GM19467 (cell line): ENCODE results near the gene PSMD1.

ENCODE experiments used
- ATAC-seq: cut with Tn5 transposase; IDR thresholded peaks from one replicate; pipeline ENCODE4 v1.9.1; 2021; ENCODE audit warnings: mild to moderate bottlenecking, moderate library complexity; ENCODE audit not compliant: unreplicated experiment

PSMD1 gene

DNA sequence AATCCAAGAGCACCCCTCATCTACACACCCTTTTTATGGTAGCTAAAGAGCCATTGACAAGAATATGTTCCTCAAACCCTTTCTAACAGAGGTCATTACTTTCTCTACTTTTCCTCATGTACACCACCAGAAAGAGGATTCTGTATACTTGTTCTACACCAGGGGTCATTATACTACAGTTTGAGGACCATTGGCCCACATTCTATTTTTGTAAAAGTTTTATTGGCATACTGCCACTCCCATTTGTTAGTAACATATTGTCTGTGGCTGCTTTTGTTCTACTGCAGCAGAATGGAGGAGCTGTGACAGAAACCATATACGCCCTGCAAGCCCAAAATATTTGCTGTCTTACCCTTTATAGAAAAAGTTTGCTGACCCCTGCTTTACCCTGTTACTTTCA, 53.9 kb downstream of the PSMD1 start:
- no peak for ATAC-seq

DNA sequence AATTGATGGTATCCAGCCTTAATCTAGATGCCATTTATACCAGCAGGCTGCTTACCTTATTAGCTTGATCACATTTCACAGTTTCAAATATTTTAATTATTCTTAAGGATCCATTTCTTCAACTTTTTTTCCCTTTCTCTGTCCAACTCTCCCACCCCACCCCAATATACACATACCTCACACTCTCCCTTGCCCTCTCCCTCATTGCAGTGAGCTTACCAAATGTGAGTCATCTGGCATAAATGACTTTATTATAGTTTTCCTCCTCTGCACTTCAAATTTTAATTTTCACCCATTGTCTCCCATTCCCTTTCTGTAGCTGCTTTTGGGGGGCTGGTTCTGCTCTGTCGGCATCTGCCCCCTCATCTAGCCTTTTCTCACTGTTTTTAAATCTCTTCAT, 55.3 kb downstream of the PSMD1 start:
- ATAC-seq: no peak

DNA sequence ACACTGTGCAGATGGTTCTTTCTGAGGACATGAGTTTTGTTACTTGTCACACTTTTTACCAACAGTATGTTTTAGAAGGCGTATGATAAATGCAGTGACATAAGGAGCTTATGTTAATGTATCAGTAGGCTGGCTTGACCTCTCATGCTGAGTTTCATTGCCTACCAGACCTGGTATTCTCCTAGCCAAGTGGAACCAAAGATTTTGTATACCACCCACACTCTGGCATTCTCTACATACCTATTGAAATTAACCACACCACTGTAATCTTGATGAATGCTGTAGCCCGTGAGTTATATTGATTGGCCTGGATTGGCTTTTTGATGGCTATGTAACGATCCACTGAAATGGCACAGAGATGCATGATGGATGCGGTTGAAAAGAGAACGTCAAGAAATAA, 56.8 kb downstream of the PSMD1 start:
- ATAC-seq: no peak

DNA sequence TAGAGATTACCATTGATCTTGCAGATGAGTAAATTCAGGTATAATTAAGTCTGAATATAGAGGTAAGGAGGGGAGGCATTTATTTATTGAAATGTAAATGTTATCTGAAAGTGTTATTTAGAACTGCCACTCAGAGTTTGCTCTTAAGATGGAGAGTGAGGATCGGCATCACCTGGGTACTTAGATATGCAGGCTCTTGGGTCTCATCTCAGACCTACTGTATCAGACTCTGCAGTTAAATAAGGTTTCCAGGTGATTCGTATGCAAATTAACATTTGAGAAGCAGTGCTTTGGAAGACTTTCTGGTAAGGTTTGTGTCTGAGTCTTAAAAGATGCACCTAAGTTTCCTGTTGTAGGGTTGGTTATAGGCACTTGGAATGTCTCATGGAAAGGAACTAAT, 59.0 kb downstream of the PSMD1 start:
- no peak for ATAC-seq

DNA sequence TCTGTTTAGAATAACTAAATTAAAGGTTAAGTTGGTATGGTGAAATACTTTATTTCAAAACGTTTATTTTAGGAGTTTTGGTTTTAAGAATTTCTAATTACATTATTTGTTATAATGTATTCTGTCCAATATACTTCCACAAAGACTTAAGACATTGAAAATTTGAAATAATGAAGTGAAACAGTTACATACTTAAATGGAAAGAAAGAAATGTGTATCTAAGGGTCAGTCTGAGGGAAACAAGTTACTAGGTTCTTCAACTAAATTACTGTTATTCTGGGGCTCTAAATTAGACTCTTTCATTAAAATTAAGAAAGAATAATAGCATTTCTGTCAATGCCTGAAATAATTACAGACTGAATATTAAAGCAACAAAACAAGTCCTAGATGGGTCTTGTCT, 60.5 kb downstream of the PSMD1 start:
- no peak for ATAC-seq

DNA sequence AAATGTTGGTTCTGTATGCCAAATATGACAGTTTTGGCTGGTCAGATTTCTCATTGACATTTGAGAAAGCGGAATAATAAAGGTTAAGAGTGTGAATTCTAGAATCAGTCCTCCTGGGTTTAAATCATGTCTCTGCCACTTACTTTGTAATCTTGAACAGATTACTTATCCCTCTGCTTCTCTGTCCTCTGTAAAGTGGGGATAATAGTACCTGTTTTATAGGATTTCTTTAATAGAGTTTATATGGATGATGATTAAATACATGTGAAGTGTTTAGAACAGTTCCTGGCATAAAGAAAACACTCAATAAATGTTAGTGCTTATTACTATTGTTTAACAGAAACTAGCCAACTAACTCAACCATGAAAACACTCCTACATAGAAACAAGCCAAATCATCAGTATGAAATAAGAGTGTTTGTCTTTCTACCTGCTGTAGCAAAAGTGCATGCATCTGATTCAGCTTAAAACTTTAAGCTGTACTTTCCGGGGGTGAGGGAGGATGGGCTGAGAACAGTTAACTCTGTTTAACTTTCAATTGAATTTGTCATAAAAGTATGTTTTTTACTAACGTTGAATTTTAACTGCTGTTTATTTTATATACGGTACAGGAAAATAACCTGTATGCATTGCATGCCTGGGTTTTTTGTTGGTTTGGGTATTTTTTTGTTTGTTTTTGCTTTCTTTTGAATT, 61.4 kb downstream of the PSMD1 start:
- ATAC-seq: no peak

DNA sequence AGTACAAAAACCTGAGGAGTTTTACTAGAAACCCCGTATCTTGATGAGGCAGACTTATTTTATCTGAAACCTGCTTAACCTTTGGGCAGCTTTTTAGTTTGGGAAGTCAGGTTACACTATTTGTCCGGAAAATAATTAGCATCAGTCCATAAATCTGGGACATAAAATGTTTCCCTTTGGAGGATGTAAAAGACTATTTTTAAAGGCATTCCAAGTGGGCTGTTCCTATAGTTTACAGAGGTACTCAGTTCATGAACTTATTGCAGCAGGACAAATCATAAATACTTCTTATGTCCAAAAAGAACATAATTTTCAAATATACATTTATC, 61.9 kb downstream of the PSMD1 start:
- no peak for ATAC-seq

DNA sequence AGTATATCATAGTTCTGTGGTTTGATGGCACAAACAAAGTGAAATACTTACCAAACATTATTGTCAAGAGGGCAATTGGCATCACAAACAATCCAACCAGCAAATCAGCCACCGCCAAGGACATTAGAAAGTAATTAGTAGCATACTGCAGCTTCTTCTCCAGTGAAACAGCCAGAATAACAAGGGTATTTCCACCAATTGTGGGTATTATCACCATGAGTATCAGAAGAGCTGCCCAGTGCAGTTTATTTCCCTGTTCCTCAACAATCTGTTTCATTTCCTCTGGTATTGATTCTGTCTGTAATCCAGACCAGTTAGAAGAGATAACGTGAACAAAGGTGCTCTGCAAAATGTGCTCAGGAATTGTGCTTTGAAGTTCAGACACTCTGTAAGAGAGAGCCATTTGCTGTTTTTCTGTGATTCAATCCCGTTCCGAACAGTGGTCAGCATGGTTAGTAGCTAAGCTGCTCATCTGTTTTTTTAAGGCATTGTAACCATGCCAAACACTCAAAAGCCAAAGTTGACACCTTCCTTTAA, 66.8 kb downstream of the PSMD1 start:
- no peak for ATAC-seq

DNA sequence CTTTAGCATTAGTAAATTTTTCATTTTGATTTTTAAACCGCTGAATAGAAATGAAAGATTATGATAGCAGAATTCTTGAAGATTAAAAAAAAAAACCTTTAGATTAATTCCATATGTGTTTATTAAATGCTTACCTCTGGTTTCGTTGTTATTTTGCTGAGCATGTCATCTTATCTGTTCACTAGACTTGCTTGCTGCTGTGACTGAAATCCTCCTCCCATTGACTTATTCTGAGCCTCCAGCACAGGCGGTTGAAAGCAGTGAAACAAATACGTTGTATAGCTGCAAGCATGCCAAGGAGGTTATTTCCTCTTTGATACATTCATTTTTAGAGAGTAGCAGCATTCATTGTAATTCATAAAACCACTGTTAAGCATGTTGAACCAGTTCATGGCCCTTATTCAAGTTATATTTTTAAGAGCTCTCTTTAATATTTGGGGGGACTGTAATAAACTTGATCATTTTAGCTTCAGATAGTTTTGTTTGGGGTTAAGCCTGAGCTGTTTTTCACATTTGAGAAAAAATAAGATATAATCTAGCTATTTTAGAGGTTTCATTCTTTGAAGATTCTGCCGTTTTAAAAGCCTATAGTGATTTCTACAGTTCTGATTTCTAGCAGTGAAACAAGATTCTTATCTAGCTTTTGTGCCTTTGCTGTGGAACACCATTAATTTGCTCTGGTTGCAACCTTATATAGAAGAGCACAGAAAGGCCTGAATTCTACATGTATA, 68.3 kb downstream of the PSMD1 start, which contains the start of gene HTR2B:
TSS of gene HTR2B (minus strand) at position 205 of the 731 bp plus-strand sequence. CDS start 1,278 bp downstream, outside the sequence.
- no peak for ATAC-seq

DNA sequence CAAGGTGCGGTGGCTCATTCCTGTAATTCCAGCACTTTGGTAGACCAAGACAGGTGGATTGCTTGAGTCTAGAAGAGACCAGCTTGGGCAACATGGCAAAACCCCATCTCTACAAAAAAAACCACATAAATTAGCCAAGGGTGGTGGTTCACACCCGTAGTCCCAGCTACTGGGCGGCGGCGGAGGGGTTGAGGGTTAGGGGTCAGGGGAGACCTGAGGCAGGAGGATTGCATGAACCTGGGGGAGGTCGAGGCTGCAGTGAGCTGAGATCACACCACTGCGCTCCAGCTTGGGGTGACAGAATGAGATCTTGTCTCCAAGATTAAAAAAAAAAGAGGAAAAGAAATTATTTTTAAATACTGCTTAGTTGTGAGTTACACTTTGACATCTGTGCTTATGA, 69.5 kb downstream of the PSMD1 start:
- ATAC-seq: no peak

DNA sequence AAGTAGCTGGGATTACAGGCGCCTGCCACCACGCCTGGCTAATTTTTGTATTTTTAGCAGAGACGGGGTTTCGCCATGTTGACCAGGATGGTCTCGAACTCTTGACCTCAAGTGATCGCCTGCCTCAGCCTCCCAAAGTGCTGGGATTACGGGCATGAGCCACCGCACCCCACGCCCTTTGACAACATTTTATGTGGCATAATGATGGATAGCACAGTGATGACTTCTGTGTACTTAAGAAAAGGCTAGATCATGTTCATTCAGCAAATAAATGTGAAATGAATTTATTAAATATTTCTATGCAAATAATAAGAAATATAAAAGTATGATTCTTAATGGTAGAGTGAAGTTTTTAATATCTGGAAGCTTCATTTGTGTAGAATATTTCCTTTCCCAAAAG, 70.8 kb downstream of the PSMD1 start:
- no peak for ATAC-seq

DNA sequence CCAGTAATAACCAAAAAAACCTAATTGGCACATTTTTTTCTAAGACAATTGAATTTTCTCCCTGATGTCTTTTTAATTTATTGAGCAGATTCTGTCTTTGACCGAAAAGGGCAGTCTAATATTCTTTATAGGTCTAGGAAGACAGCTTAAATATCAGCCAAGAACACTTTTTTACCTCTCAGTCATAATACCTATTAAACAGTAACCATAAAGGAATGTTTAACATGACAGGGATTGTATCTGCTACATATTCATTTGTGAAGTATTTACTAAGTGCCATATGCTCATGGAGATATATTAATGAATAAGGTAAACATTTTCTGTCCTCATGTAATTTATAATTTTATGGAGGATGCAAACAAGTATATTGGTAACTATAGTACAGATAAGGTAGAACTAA, 71.3 kb downstream of the PSMD1 start:
- no peak for ATAC-seq

DNA sequence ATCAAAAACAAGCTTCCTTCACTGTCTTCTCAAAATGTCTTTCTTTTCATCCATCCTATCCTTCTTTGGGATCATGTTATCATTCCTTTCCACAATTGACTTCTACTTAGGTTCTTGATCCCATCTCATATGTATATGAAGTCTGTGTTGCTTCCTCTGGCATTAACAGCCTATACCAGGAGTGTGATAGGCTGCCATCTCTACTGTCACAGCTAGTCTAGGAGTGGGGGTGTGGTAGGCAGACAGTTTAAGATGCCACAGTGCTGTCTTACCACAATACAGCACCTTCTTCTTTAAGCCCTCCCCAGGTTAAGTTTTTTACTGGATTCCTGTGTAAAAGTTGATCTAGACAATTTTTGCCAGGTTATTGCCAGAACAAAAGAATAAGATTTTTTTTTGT, 71.9 kb downstream of the PSMD1 start:
- ATAC-seq: no peak

DNA sequence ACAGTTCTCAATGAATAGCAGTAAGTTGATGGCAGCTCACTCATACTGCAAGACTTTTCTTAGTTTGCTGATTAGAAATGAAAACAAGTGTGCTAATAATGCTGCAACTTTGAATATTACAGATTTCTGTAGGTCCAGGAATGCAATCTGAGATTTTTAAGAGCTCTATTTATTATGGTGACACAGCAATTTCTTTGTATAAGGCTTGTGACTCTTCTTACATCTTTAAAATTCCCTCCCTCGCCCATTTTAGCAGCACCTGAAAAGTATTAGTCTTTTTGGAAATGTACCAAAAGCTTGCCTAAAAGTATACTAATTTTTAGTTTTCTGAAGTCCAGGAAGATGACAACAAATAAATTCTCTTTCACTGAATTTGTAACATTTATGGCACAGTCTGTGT, 72.5 kb downstream of the PSMD1 start:
- no peak for ATAC-seq

DNA sequence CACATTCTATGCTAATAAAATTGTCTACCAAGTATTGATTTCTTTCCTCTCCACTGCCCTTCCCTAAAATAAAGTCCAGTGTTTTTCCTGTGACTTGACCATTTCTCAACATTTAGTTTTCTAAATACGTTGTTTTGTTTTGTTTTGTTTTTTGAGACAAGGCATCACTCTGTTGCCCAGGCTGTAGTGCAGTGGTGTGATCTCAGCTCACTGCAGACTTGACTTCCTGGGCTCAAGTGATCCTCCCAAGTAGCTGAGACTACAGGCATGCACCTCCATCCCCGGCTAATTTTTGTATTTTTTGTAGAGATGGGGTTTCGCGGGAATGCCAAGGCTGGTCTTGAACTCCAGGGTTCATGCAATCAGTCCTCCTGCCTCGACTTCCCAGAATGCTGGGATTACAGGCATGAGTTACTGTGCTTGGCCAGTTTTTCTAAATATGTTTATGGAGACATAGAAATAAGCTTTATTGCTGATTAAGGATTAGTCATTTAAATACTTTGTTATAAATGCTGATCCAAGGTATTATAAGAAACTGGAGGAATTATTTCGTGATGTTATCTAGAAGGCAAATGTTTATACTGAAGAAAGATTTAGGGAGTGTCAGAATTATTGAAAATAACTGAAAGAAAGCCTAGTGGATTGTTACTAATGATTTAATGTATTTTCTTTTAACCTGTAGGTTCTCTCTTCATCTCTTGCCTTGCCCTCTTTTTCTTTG, 73.8 kb downstream of the PSMD1 start:
- no peak for ATAC-seq

DNA sequence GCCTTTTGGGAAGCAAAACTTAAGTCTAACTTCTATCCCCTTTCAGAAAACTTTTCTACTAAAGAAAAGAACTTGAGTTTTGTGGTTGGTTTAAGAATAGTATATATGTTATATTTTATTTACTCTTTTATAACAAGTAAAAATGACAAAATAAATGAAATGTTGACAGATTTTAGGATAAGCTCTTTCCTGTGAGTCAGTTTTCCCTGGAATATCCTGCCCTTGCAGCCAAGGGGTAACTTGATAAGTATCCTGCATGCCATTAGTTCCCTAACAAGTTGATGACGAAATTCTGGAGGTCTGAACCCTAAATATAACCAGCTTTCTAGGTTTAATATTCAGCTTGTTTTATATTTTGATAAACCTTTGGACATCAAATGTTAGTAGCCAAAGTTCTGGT, 75.5 kb downstream of the PSMD1 start:
- no peak for ATAC-seq

DNA sequence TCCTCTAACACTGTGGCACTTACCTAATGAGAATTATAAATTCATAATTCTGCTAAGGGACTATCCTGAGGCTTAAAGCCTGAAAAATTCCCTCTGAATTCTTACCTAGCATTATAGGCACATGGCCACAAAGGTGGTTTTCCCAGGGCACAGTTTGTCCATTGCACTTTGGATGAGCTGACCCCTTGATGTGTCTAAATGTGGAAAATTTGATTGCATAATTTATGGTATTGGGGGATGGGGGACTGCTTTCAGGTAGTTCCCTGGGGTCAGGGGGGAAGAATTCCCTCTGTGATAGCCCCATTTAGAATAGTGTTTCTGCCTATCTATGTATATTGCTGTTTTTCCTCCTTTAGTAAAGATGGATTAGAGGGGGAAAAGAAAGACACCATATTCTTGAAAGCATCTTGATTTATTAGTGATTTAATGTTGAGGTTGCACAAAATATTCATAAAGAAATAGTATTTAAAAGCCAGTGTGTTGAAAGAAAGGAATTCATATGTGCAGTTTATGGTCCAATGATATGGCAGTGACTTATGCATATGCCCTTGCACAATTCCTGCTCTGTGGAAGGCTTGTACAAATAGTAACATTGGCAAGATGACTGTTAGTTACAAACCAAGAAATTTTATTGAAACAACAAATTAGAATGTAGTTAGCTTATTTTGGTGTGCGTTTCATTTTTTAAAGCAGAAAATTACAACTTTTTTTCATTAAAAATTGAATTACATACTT, 76.9 kb downstream of the PSMD1 start:
- no peak for ATAC-seq

DNA sequence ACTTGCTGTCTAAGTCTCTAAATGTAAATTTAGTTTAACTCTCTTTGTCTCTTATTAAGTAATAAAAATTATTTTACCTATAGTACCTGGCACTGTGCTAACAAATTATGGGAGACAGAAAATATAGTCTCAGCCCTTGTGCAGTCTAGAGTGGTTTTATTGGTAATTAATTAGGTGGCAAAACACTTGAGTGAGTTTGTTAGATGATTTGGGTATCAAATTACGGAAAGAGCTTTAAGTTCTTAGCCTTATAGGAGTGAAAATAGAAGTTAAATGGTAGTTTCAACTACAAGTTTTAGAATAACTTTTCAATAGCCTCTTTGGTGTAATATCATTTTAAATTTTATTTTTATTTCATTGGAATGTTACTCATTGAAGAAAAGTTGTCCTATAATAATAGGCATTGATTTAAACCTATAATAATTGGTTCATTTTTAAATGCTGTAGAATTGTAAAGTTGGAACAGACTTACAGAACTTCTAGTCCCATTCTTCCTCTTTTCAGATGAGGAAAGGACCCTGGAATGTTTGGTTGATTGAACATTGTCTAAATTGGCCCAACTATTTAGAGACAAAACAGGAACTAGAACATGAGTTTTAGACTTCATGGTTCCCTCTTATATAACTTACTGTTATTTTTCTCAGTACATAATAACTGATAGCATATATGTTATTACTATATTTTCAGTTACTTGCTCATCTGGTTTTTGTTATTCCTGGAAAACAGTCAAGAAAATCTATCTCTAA, 78.4 kb downstream of the PSMD1 start:
- ATAC-seq: no peak

DNA sequence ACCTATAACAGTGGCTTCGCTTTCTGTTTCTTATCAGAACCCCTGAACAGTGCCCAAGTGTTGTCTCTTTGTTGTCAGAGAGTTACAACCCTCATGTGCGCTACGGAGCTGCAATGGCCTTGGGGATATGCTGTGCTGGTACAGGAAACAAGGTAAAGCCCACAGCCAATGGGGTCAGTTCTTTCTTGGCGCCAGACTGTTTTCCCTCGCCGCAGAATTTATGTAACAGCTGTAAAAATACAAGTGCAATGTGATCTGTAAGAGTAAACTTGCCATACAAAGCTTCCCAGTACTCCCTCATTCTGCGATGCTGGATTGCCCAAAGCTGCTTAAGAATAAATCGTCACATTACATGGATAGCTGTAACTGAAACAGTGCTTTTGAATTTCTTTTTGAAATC, 82.0 kb downstream of the PSMD1 start:
- ATAC-seq: no peak

DNA sequence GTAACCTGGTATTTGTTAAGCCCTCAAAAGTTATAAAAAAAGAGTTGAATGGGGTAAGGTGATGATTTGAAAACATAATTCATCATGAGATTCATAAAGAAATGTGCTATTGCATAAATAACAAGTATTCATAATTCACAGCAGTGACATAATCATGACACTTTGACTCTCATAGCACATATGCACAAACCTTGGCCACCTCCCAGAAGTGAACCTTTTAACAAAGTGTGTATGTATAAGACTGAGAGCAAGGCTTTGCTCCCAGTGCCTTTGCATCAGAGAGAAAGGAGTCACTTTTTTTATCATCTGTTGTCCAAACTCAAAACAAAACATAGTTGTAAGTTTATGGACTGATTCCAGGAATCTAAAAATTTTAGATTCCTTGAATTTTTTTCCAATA, 83.1 kb downstream of the PSMD1 start:
- ATAC-seq: no peak
